Measurements from ENCODE around the gene PAPOLG.

The PAPOLG gene

GRCh38 chr2:60756097-60757087, at the start of gene PAPOLG:
TSS of gene PAPOLG (plus strand) at chr2:60756268. CDS start at chr2:60756479, 211 bp downstream.
- DNase-seq: peak; percentile 94

- no peak for DNase-seq
Observed at GRCh38 chr2:60707750-60708371, 48.2 kb upstream of the PAPOLG start.

- DNase-seq: no peak
Observed at GRCh38 chr2:60708630-60709320, 47.3 kb upstream of the PAPOLG start.

- no peak for DNase-seq
Observed at GRCh38 chr2:60710707-60711106, 45.4 kb upstream of the PAPOLG start.

GRCh38 chr2:60715561-60715960, 40.5 kb upstream of the PAPOLG start:
- DNase-seq: no peak

GRCh38 chr2:60717691-60718090, 38.4 kb upstream of the PAPOLG start:
- no peak for DNase-seq

- DNase-seq: no peak
Observed at GRCh38 chr2:60719331-60719730, 36.7 kb upstream of the PAPOLG start.

GRCh38 chr2:60725466-60725865, 30.6 kb upstream of the PAPOLG start:
- no peak for DNase-seq

GRCh38 chr2:60728855-60729254, 27.2 kb upstream of the PAPOLG start:
- no peak for DNase-seq

- no peak for DNase-seq
Observed at GRCh38 chr2:60735496-60736250, 20.4 kb upstream of the PAPOLG start.

- DNase-seq: no peak
Observed at GRCh38 chr2:60738679-60739078, 17.4 kb upstream of the PAPOLG start.

GRCh38 chr2:60739156-60739555, 16.9 kb upstream of the PAPOLG start:
- no peak for DNase-seq

- no peak for DNase-seq
Observed at GRCh38 chr2:60741576-60741975, 14.5 kb upstream of the PAPOLG start.

- no peak for DNase-seq
Observed at GRCh38 chr2:60742419-60742818, 13.6 kb upstream of the PAPOLG start.

GRCh38 chr2:60745330-60745729, 10.7 kb upstream of the PAPOLG start:
- DNase-seq: no peak

- DNase-seq: no peak
Observed at GRCh38 chr2:60745761-60746160, 10.3 kb upstream of the PAPOLG start.

- DNase-seq: no peak
Observed at GRCh38 chr2:60746318-60746717, 9.8 kb upstream of the PAPOLG start.

- DNase-seq: no peak
Observed at GRCh38 chr2:60759654-60760053, 3.6 kb downstream of the PAPOLG start.

GRCh38 chr2:60764736-60765534, 8.9 kb downstream of the PAPOLG start:
- no peak for DNase-seq

- DNase-seq: no peak
Observed at GRCh38 chr2:60766283-60766682, 10.2 kb downstream of the PAPOLG start.

- DNase-seq: no peak
Observed at GRCh38 chr2:60771508-60771907, 15.4 kb downstream of the PAPOLG start.

Measured in activated CD4-positive, alpha-beta T cell treated with anti-CD3 and anti-CD28 coated beads for 1 hour (primary cell).